HL-60/S4 (cell line): ENCODE data around the gene SYNPR.

Experiments
- in situ Hi-C: fragments of 300-500 bp; cut with MboI; formaldehyde crosslinking; loops from 2 replicates; pipeline ENCODE4 v1.14.3; 2022; ENCODE audit warnings: low sequenced_read_pairs

SYNPR gene

GRCh38 chr3:63523100-63523499, 245.0 kb downstream of the SYNPR start:
- in situ Hi-C loops = no loop called here

DNA sequence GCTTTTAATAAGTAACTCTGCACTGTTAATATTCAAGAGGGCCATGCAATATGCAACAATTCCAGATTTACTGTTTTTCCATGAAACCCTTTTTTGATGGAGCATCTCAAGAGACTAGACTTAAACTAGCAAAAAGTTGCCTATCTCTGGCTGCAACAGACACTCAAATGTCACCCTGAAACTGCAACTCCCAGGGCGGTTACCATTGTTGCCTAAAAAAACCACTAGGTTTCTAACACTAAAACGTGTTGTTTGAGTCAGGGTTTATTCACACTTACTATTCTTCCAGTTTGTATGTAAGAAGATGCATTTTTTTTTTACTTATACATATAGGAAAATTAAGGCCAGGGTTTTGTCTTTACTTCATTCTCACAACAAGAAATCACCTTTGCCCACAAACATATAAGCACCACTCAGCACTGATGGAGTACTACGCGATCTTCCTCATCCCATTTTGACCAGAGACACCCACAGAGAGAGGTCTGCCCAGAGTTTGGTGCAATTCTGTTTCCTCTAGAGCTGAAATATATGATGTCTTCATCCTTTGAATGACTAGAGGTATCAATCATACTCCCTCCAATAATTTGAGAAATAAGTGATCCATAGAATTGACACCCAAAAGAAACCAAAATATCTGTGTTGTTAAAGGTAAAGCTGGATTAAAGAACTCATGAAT, 250.4 kb downstream of the SYNPR start:
- in situ Hi-C loops = no loop called here

DNA sequence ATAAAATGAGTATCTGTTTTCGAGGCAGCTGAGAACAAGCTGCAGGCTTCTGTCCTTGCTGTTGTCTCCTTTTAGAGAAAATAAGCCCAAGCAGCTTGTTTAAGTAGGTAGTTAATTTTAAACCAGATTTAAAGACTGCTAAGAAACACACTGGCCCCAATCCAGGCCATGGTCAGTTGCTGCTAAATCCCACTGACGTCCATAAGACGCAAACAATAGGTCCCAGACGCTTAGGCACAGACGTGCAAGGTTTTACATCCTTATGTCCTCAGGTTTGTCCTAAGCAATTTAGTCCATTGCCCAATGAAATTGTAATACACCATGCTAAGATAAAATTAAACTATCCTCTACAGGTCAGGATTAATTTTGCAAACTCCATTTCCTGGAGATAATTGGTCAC, 254.4 kb downstream of the SYNPR start:
- in situ Hi-C loops = no loop called here

- in situ Hi-C loops = no loop called here
These were observed 260.8 kb downstream of the SYNPR start for GRCh38 chr3:63538919-63539318.

- in situ Hi-C loops = no loop called here
These were observed 277.7 kb downstream of the SYNPR start for GRCh38 chr3:63555767-63556166.

- in situ Hi-C loops = no loop called here
These were observed 278.3 kb downstream of the SYNPR start for GRCh38 chr3:63556401-63556800.

- in situ Hi-C loops = no loop called here
These were observed 279.8 kb downstream of the SYNPR start for GRCh38 chr3:63557912-63558311.

- in situ Hi-C loops = no loop called here
These were observed 281.8 kb downstream of the SYNPR start for GRCh38 chr3:63559884-63560283.

DNA sequence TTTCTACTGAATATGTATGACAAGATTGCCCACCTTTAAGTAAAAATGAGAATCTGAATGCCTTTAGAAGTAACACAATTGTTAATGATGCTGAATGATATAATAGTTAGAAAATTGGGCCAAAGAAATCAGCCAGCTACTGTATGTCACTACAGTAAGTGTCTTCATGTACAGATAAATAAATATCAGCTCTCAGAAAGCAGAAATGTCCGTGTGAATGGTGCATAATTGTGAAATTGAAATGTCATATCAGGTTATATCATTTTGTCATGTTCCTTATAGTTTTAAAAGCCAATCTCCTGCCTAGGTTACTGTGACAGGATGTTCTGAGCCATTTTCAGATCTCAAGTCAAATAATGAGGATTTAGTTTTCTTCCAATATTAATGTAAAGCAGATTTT, 283.8 kb downstream of the SYNPR start:
- in situ Hi-C loops = no loop called here

DNA sequence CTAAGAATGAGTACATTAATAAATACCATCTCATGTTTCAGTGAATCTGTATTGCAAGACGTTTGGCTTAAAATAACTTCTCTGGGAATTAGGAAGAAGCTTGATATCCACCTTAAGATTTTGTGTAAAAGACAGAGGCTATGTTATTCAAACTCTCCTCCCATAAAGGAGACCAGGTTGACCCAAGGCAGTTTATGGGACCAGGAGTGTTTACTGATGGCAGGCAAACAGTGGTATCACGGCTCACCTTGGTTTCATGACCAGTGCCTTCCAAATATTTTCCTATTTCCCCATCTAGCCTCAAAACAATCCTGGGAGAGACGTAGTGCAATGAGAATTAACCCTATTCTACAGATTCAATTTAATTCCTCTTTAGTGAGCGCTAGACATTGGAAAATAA, 284.2 kb downstream of the SYNPR start:
- in situ Hi-C loops = no loop called here

DNA sequence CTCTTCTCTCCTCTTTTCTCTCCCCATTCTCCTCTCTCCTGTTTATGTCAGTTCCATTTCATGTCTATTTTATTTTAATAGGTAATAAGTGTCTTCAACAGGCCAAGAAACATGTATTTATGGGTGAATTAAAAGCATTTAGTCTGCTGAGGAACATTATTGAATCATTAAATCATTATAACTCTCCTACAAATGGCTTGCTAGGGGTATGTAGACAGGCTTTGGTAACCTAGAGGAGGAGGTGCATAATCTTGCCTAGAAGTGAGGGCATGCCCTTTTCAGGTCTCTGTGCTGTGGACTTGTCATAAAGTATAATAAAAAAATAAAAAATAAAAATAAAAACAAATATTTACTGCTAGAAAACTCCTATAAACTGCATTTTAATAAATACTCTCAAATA, 285.5 kb downstream of the SYNPR start:
- in situ Hi-C loops = no loop called here

DNA sequence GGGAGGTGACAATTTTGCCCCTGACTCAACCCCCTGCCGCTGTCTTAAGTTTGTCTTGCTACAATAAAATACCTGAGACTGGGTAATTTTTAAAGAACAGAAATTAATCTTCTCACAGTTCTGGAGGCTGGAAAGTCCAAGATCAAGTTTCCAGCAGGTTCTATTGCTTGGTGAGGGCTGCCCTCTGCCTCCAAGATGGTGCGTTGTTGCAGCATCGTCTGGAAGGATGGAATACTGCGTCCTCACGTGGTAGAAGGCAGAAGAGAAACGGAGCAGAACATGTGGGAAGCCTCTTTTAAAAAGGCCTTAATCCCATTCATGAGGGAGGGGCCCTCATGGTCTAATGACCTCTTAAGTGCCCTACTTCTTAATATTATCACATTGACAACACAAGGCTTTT, 287.1 kb downstream of the SYNPR start:
- in situ Hi-C loops = no loop called here

- in situ Hi-C loops = no loop called here
These were observed 293.6 kb downstream of the SYNPR start for GRCh38 chr3:63571682-63572081.

- in situ Hi-C loops = no loop called here
These were observed 298.7 kb downstream of the SYNPR start for GRCh38 chr3:63576846-63577245.

- in situ Hi-C loops = no loop called here
These were observed 300.8 kb downstream of the SYNPR start for GRCh38 chr3:63578858-63579257.

- in situ Hi-C loops = no loop called here
These were observed 302.0 kb downstream of the SYNPR start for GRCh38 chr3:63580151-63580550.

GRCh38 chr3:63582943-63583500, 304.9 kb downstream of the SYNPR start:
- in situ Hi-C loops = no loop called here

GRCh38 chr3:63584681-63585080, 306.6 kb downstream of the SYNPR start:
- in situ Hi-C loops = no loop called here

DNA sequence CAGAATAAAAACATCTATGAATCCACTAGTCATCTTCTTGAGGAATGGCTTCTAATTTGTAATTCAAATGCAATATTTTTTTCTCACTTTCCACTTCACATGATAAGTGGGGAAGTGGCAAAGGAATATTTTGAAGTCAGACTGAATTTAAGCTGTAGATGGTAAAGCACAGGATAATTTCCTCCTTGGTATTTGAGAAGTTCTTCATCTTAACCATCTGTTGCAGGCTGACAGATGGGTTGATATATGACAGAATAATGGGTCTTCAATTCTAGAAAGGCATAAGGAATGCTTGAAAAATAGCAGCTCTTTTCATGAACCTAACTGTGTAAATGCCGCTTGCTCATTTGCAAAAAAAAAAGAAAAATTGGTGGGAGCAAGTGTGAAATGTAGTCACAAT, 307.8 kb downstream of the SYNPR start:
- in situ Hi-C loops = no loop called here

GRCh38 chr3:63588895-63589294, 310.8 kb downstream of the SYNPR start:
- in situ Hi-C loops = no loop called here

DNA sequence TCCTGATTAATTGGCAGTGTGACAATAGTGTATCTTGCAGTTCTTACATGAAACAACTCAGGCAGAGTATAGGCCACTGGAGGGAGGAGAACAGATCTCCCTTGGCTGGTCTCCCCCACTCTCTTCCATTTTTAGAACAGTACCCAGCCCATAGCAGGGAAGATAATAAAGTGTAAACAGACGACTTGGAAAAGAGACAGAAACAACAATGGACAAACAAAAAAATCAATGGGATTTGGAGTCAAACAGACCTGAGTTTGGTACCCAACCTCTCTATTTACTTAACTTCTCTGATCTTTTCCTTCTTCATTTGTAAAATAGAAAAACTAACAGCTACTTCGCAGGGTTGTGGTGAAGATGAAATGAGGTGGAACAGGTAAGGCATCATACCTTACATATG, 315.7 kb downstream of the SYNPR start:
- in situ Hi-C loops = no loop called here

- in situ Hi-C loops = no loop called here
These were observed 317.1 kb downstream of the SYNPR start for GRCh38 chr3:63595221-63595620.

DNA sequence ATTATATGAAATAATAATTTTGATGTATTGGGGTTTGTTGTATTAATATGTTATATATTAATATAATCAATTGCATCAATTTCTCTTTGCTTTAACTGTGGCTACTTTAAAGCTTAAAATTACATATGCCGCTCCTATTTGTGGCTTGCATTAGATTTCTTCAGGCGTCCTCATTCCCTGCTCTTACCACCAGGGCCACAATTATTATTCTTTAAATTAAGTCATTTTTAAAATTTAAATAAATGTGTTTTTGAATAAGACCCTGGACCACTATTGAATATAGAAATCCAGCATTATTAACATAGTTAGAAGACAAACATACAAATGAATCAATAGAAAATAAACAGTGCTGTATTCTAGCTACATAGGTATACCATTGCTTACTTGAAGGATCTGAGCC, 318.9 kb downstream of the SYNPR start:
- in situ Hi-C loops = no loop called here
